ENCODE data around the gene ZDHHC14.

DNA sequence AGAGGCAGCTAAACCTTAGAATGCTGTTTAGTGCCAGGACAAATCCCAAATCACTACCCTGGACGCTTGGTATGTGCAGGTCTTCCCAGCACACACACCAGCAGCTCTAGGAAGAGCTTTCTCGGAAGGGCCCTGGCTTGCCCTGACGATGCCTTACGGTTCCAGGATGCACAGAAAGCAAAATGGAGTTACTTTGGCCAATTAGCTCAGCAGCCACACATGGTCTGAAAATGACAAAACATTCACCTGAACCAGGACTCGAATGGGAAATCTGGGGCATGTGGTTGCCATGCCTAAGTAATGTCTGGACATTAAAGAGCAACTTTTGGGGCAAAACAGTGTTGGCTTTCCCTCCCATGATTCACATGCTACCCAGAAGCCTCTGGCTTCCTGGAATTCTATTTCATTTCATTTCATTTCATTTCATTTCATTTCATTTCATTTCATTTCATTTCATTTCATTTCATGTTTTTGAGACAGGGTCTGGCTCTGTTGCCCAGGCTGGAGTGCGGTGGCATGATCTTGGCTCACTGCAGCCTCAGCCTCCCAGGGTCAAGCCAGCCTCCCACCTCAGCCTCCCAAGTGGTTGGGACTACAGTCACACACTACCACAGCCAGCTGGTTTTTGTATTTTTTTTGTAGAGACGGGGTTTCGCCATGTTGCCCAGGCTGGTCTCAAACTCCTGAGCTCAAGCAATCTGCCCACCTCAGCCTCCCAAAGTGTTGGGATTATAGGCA is 153.3 kb downstream of the ZDHHC14 start:
- no peak for TF ChIP-seq POLR2A (IDR thresholded peaks at IDR 0.05)
- TF ChIP-seq, protein P1, sequence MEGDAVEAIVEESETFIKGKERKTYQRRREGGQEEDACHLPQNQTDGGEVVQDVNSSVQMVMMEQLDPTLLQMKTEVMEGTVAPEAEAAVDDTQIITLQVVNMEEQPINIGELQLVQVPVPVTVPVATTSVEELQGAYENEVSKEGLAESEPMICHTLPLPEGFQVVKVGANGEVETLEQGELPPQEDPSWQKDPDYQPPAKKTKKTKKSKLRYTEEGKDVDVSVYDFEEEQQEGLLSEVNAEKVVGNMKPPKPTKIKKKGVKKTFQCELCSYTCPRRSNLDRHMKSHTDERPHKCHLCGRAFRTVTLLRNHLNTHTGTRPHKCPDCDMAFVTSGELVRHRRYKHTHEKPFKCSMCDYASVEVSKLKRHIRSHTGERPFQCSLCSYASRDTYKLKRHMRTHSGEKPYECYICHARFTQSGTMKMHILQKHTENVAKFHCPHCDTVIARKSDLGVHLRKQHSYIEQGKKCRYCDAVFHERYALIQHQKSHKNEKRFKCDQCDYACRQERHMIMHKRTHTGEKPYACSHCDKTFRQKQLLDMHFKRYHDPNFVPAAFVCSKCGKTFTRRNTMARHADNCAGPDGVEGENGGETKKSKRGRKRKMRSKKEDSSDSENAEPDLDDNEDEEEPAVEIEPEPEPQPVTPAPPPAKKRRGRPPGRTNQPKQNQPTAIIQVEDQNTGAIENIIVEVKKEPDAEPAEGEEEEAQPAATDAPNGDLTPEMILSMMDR (IDR thresholded peaks at IDR 0.05): no peak
